A549 (cell line): ENCODE data around the gene PAK1. TPM values are rescaled to one million over a fixed set of nuclear protein-coding genes. Genes with fewer than 3 reads are reported as not detected.

Source experiments
- ATAC-seq, 2 experiments: fragments of 200-7000 bp in 1 of 2; fragments of >200 bp in 1 of 2; cut with Nextera tagmentation in 1 of 2; cut with Tn5 transposase in 1 of 2; 3 replicates each; pipeline versions ENCODE4 v1.8.0 to v1.9.1; 2018 to 2020; ENCODE audit warnings: mild to moderate bottlenecking in 1 of 2, moderate library complexity in 1 of 2
- CTCF ChIA-PET: fragments of 300-600 bp; sonication (Branson Sonifier 250); formaldehyde crosslinking; extraction: SDS; loops from one replicate; lab custom pipeline; 2021; ENCODE audit warnings: antibody characterized with exemption, inconsistent platforms; lab: Yijun Ruan, JAX
- POLR2A ChIA-PET: fragments of 350-600 bp; formaldehyde crosslinking; extraction: SDS; loops from one replicate; lab custom pipeline; 2021; ENCODE audit warnings: antibody characterized with exemption, inconsistent platforms; lab: Yijun Ruan, JAX
- DNase-seq, 2 experiments: peaks; one replicate each; pipeline versions ENCODE4 v3.0.0 to v3.0.0-alpha.2; 2011 to 2016; ENCODE audit warnings: low read depth in 1 of 2, low spot score in 1 of 2
- FAIRE-seq: peaks from 2 replicates; lab custom pipeline; 2011; peaks lifted over from hg19 to GRCh38; lab: Jason Lieb, UNC
- H3K27ac ChIP-seq, 2 experiments: fragments of >200 bp; sonication (Bioruptor Twin); formaldehyde crosslinking; 3 replicates each; pipeline ENCODE4 v1.5.1; 2016 to 2017
- H3K4me1 ChIP-seq: fragments of >200 bp; sonication (Bioruptor Twin); formaldehyde crosslinking; 3 replicates; pipeline ENCODE4 v1.6.1; 2016
- H3K4me2 ChIP-seq: fragments of >200 bp; sonication (Bioruptor Twin); formaldehyde crosslinking; 3 replicates; pipeline ENCODE4 v1.6.1; 2016
- H3K4me3 ChIP-seq: fragments of >200 bp; sonication (Bioruptor Twin); formaldehyde crosslinking; 3 replicates; pipeline ENCODE4 v1.5.1; 2016
- H3K9me3 ChIP-seq: fragments of >200 bp; sonication (Bioruptor Twin); formaldehyde crosslinking; 3 replicates; pipeline ENCODE4 v1.6.1; 2016
- CBX2 ChIP-seq: fragments of 200-600 bp; sonication (generic); IDR thresholded peaks from 2 replicates; pipeline ENCODE4 v1.6.1; 2016; ENCODE audit warnings: low read depth, mild to moderate bottlenecking, borderline replicate concordance
- CTCF ChIP-seq: fragments of >200 bp; sonication (Bioruptor Twin); formaldehyde crosslinking; IDR thresholded peaks from 3 replicates; pipeline ENCODE4 v1.5.1; 2016
- EHF ChIP-seq: fragments of 250-450 bp; sonication (Bioruptor Pico); IDR thresholded peaks from 2 replicates; pipeline ENCODE4 v1.5.0; 2020; ENCODE audit warnings: mild to moderate bottlenecking
- ESRRA ChIP-seq: fragments of 150-350 bp; IDR thresholded peaks from 2 replicates; pipeline ENCODE4 v1.6.1; 2014; ENCODE audit warnings: mild to moderate bottlenecking, low read length, borderline replicate concordance
- FOSB ChIP-seq: fragments of 250-450 bp; sonication (Bioruptor Pico); IDR thresholded peaks from 2 replicates; pipeline ENCODE4 v1.5.0; 2020; ENCODE audit warnings: mild to moderate bottlenecking, moderate library complexity
- GATA3 ChIP-seq: IDR thresholded peaks from 2 replicates; pipeline ENCODE4 v1.6.1; 2012; ENCODE audit warnings: borderline replicate concordance
- HOXB13 ChIP-seq: fragments of 250-450 bp; sonication (Bioruptor Pico); IDR thresholded peaks from 2 replicates; pipeline ENCODE4 v1.5.0; 2020; ENCODE audit warnings: low read depth, mild to moderate bottlenecking, moderate library complexity
- JUN ChIP-seq, 2 experiments: fragments of >200 bp; sonication (Bioruptor Twin); formaldehyde crosslinking; IDR thresholded peaks; 2 replicates in 1 of 2; 3 replicates in 1 of 2; pipeline ENCODE4 v1.6.1; 2016 to 2017
- JUNB ChIP-seq: fragments of >200 bp; sonication (Bioruptor Twin); formaldehyde crosslinking; IDR thresholded peaks from 2 replicates; pipeline ENCODE4 v1.6.1; 2016
- KDM5A ChIP-seq: fragments of 200-600 bp; sonication (generic); IDR thresholded peaks from 2 replicates; pipeline ENCODE4 v1.6.1; 2016; ENCODE audit warnings: antibody characterized with exemption, mild to moderate bottlenecking
- MAX ChIP-seq: IDR thresholded peaks from 2 replicates; pipeline ENCODE4 v1.6.1; 2012
- MAZ ChIP-seq: fragments of 150-350 bp; IDR thresholded peaks from 2 replicates; pipeline ENCODE4 v1.6.1; 2014; ENCODE audit warnings: antibody characterized with exemption, low read depth, low read length, borderline replicate concordance
- PBX3 ChIP-seq: IDR thresholded peaks from 2 replicates; pipeline ENCODE4 v1.6.1; 2012
- POLR2A ChIP-seq: IDR thresholded peaks from 2 replicates; pipeline ENCODE4 v1.6.1; 2012; ENCODE audit warnings: mild to moderate bottlenecking, low read length
- RCOR1 ChIP-seq: fragments of 150-350 bp; IDR thresholded peaks from 2 replicates; pipeline ENCODE4 v1.6.1; 2014; ENCODE audit warnings: antibody characterized with exemption, low read length, low read depth
- RFX5 ChIP-seq: fragments of 450-650 bp; IDR thresholded peaks from 2 replicates; pipeline ENCODE4 v1.7.1; 2014; ENCODE audit warnings: antibody characterized with exemption, mild to moderate bottlenecking, moderate library complexity
- RNF2 ChIP-seq: fragments of 200-600 bp; sonication (generic); IDR thresholded peaks from 2 replicates; pipeline ENCODE4 v1.6.1; 2016; ENCODE audit warnings: low read depth, mild to moderate bottlenecking, antibody characterized with exemption, moderate library complexity, borderline replicate concordance
- TFCP2L1 ChIP-seq: fragments of 250-450 bp; sonication (Bioruptor Pico); IDR thresholded peaks from 2 replicates; pipeline ENCODE4 v1.5.0; 2021; ENCODE audit warnings: mild to moderate bottlenecking
- TP53 ChIP-seq: fragments of 250-450 bp; sonication (Bioruptor Pico); IDR thresholded peaks from 2 replicates; pipeline ENCODE4 v1.5.0; 2021; ENCODE audit warnings: mild to moderate bottlenecking, moderate library complexity
- ZFP36 ChIP-seq: fragments of 450-650 bp; IDR thresholded peaks from 2 replicates; pipeline ENCODE4 v1.6.1; 2014; ENCODE audit warnings: borderline replicate concordance; ENCODE audit not compliant: partially characterized antibody
- ZNF302 ChIP-seq: fragments of 250-450 bp; sonication (Bioruptor Pico); IDR thresholded peaks from 2 replicates; pipeline ENCODE4 v1.9.0; 2021; ENCODE audit warnings: inconsistent platforms, mild to moderate bottlenecking, moderate library complexity
- WGBS: methylation state at CpG from one replicate; pipeline ENCODE4 v1.1.6; 2017; ENCODE audit errors: missing lambda C conversion rate; 5-methylcytosine and 5-hydroxymethylcytosine counted together
- polyA plus RNA-seq, 4 experiments: library from polyadenylated mRNA; depleted of rRNA in 3 of 4; stranded (reverse); fragments of >200 nt; fragmentation: RNase III in 1 of 4; extraction: RNeasy Plus Mini Kit Qiagen cat#74134 plus additional on column Dnase treatment in 1 of 4; gene quantifications; 2 replicates in 3 of 4; 3 replicates in 1 of 4; pipeline ENCODE4 v1.2.3, GENCODE V29; 2011 to 2017
- TF ChIP-seq, protein P1 (sequence below): fragments of 250-450 bp; sonication (Bioruptor Pico); IDR thresholded peaks from 2 replicates; pipeline ENCODE4 v1.5.0; 2021; ENCODE audit warnings: mild to moderate bottlenecking, moderate library complexity, borderline replicate concordance
- TF ChIP-seq, protein P2 (sequence below): fragments of 200-600 bp; sonication (generic); IDR thresholded peaks from 2 replicates; pipeline ENCODE4 v1.6.1; 2016; ENCODE audit warnings: antibody characterized with exemption, mild to moderate bottlenecking, moderate library complexity

PAK1 gene
- polyA plus RNA-seq, 2 of the 4 experiments (the other 2 are of a cell fraction) = 20.6 to 60.7 TPM

- CTCF ChIA-PET = interaction anchor here (0.6 to 1.2 kb wide), 3 partner anchors 9 to 1391 kb away, joined by 3 read pairs; no protein-coding TSS in a partner anchor
- H3K4me2 ChIP-seq = no peak overlapping the region
- DNase-seq (no peak), ATAC-seq (no peak), FAIRE-seq (no peak)
- no peak overlapping the region for H3K4me3 ChIP-seq
- no peak overlapping the region for H3K27ac ChIP-seq
- no peaks in the 10 kb centered on the region for H3K4me1 ChIP-seq
- no peaks in the 10 kb centered on the region for H3K9me3 ChIP-seq
- TF ChIP-seq MAX = no peak
- no peak for TF ChIP-seq TP53 (CRISPR knock-in tag)
- no peak for TF ChIP-seq PBX3
- TF ChIP-seq, protein P1, sequence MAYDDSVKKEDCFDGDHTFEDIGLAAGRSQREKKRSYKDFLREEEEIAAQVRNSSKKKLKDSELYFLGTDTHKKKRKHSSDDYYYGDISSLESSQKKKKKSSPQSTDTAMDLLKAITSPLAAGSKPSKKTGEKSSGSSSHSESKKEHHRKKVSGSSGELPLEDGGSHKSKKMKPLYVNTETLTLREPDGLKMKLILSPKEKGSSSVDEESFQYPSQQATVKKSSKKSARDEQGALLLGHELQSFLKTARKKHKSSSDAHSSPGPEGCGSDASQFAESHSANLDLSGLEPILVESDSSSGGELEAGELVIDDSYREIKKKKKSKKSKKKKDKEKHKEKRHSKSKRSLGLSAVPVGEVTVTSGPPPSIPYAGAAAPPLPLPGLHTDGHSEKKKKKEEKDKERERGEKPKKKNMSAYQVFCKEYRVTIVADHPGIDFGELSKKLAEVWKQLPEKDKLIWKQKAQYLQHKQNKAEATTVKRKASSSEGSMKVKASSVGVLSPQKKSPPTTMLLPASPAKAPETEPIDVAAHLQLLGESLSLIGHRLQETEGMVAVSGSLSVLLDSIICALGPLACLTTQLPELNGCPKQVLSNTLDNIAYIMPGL = no peak
- TF ChIP-seq RFX5 = no peak
- no peak for TF ChIP-seq ESRRA
- no peak for TF ChIP-seq JUNB
- no peak for TF ChIP-seq MAZ
- TF ChIP-seq CTCF = no peak
- no peak for TF ChIP-seq POLR2A
- TF ChIP-seq JUN (IDR thresholded peaks at IDR 0.05) = no peak
- TF ChIP-seq EHF (CRISPR knock-in tag) = no peak
- no peak for TF ChIP-seq KDM5A
- TF ChIP-seq, protein P2, sequence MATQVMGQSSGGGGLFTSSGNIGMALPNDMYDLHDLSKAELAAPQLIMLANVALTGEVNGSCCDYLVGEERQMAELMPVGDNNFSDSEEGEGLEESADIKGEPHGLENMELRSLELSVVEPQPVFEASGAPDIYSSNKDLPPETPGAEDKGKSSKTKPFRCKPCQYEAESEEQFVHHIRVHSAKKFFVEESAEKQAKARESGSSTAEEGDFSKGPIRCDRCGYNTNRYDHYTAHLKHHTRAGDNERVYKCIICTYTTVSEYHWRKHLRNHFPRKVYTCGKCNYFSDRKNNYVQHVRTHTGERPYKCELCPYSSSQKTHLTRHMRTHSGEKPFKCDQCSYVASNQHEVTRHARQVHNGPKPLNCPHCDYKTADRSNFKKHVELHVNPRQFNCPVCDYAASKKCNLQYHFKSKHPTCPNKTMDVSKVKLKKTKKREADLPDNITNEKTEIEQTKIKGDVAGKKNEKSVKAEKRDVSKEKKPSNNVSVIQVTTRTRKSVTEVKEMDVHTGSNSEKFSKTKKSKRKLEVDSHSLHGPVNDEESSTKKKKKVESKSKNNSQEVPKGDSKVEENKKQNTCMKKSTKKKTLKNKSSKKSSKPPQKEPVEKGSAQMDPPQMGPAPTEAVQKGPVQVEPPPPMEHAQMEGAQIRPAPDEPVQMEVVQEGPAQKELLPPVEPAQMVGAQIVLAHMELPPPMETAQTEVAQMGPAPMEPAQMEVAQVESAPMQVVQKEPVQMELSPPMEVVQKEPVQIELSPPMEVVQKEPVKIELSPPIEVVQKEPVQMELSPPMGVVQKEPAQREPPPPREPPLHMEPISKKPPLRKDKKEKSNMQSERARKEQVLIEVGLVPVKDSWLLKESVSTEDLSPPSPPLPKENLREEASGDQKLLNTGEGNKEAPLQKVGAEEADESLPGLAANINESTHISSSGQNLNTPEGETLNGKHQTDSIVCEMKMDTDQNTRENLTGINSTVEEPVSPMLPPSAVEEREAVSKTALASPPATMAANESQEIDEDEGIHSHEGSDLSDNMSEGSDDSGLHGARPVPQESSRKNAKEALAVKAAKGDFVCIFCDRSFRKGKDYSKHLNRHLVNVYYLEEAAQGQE = no peak
- no peak for TF ChIP-seq FOSB (CRISPR knock-in tag)
- TF ChIP-seq ZNF302 (CRISPR knock-in tag) = no peak
- POLR2A ChIA-PET = no interaction called here
- 76% methylated on average over 4 of the region's 4 CpGs for WGBS
Measured at GRCh38 chr11:77425346-77425745, 48.5 kb downstream of the PAK1 start.

DNA sequence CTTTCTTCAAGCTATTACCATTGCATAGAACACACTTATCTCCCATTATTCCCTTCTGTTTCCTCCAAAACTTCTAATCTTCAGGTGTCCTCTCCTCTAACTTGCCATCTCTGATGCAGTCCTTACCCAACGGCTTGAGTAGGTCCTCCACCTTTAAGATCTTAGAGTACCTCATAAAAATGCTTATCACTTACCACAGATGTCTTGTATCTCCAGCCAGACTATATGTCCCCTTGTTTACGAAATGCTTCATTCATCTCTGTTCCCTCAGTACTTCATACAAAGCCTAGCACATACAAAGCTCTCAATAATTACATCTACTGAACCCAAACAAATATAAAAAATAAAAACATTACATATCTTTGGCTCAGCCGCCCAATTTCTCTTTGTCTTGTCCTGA, 49.2 kb downstream of the PAK1 start:
- no peak for ATAC-seq
- no peaks in the 10 kb centered on the region for H3K9me3 ChIP-seq
- POLR2A ChIA-PET = no interaction called here
- no peak overlapping the region for H3K4me3 ChIP-seq
- no peak overlapping the region for H3K4me2 ChIP-seq
- FAIRE-seq = no peak
- 63% methylated on average over 3 of the region's 3 CpGs for WGBS
- no peak overlapping the region for H3K27ac ChIP-seq
- H3K4me1 ChIP-seq = no peaks in the 10 kb centered on the region
- TF ChIP-seq RNF2 (no peak), HOXB13 (CRISPR knock-in tag) (no peak), TP53 (CRISPR knock-in tag) (no peak), ZFP36 (no peak), CBX2 (no peak), GATA3 (no peak), RCOR1 (no peak), MAZ (no peak), TFCP2L1 (CRISPR knock-in tag) (no peak), ZNF302 (CRISPR knock-in tag) (no peak)
- DNase-seq = no peak
- CTCF ChIA-PET = interaction anchor here (0.6 to 1.2 kb wide), 3 partner anchors 10 to 80 kb away, joined by 3 to 4 read pairs (median 3); no protein-coding TSS in a partner anchor
